Esophagus muscularis mucosa (tissue), 3 donors: ENCODE data around the gene RASAL1.

Source experiments
- CTCF ChIP-seq, 3 experiments: fragments of 200-600 bp in 2 of 3; fragments of 450-650 bp in 1 of 3; sonication (generic) in 2 of 3; IDR thresholded peaks; one replicate each; pipeline ENCODE4 v1.5.1; 2017 to 2019; ENCODE audit warnings: antibody characterized with exemption in 3 of 3, mild to moderate bottlenecking in 2 of 3, moderate library complexity in 1 of 3
- EP300 ChIP-seq: sonication (generic); formaldehyde crosslinking; IDR thresholded peaks from one replicate; pipeline ENCODE4 v1.6.1; 2017; ENCODE audit warnings: antibody characterized with exemption

- no peak for TF ChIP-seq CTCF (IDR thresholded peaks at IDR 0.05)
- no peak for TF ChIP-seq EP300
These were observed 22.2 kb downstream of the RASAL1 start for GRCh38 chr12:113113397-113113796.
